ENCODE data around the gene ANKS1A. TPM values are rescaled to one million over a fixed set of nuclear protein-coding genes. Genes with fewer than 3 reads are reported as not detected.

ANKS1A gene
- total and polyA plus RNA-seq, 2 of the 4 experiments (the other 2 are of a cell fraction), result 7.2 to 7.5 TPM

DNA sequence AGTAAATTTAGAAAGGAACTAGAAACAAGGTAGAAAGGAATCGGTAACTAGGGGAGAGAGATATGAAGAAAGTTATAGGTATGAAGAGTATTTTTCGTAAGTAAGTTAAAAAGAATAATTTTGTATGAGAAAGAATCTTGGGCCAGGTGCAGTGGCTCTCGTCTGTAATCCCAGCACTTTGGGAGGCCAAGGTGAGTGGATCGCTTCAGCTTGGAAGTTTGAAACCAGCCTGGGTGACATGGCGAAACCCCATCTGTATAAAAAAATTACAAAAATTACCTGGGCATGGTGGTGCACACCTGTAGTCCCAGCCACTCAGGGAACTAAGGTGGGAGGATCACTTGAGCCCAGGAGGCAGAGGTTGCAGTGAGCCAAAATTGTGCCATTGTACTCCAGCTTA is 210.1 kb downstream of the ANKS1A start:
- Histone ChIP-seq H3K4me1 (ENCODE audit: control insufficient read depth, insufficient read depth, low read length) (peaks cover 4% of the 10 kb centered on the region), H3K23ac (ENCODE audit: low read depth, low read length) (no peak overlapping the region), H3K27ac (ENCODE audit: insufficient read depth, low read length) (no peak overlapping the region), H3K79me1 (ENCODE audit: low read depth in 1 of 2, low read length in 2 of 2) (no peaks in the 10 kb centered on the region), H2AK9ac (replicated peaks; ENCODE audit: low read depth, low read length, poor library complexity) (no peak overlapping the region), H3K9me3 (ENCODE audit: control insufficient read depth, insufficient read depth, low read length) (no peaks in the 10 kb centered on the region), H4K91ac (ENCODE audit: insufficient read depth, low read depth, low read length) (no peak overlapping the region), H2BK120ac (ENCODE audit: low read depth, low read length) (no peak overlapping the region), H2AFZ (replicated peaks; ENCODE audit: low read length, poor library complexity) (no peak overlapping the region), H3K4ac (ENCODE audit: low read depth, low read length) (no peak overlapping the region), H3K27me3 (ENCODE audit: control insufficient read depth, insufficient read depth, low read length) (no peaks in the 10 kb centered on the region), H3K14ac (replicated peaks; ENCODE audit: low read depth, low read length) (no peak overlapping the region), H3K18ac (ENCODE audit: low read depth, low read length) (no peak overlapping the region), H3K9ac (ENCODE audit: low read depth, low read length) (no peak overlapping the region), H3K56ac (ENCODE audit: extremely low read depth, insufficient read depth, low read length) (no peak overlapping the region), H4K5ac (ENCODE audit: low read depth, low read length) (no peak overlapping the region), H2AK5ac (ENCODE audit: low read depth, low read length) (no peak overlapping the region), H2BK5ac (ENCODE audit: low read depth, low read length, poor library complexity, severe bottlenecking) (no peak overlapping the region), H2BK15ac (ENCODE audit: low read depth, low read length) (no peak overlapping the region), H3K36me3 (ENCODE audit: control insufficient read depth, insufficient read depth, low read length) (no peaks in the 10 kb centered on the region), H3K9me1 (ENCODE audit: insufficient read depth, low read length) (no peaks in the 10 kb centered on the region), H4K8ac (ENCODE audit: low read depth in 2 of 2, low read length in 2 of 2) (no peak overlapping the region), H3K4me3 (ENCODE audit: insufficient read depth, low read depth, low read length) (no peak overlapping the region), H4K20me1 (ENCODE audit: insufficient read depth, low read length) (no peaks in the 10 kb centered on the region), H3K4me2 (ENCODE audit: low read depth, low read length) (no peak overlapping the region), H2BK20ac (ENCODE audit: low read depth, low read length) (no peak overlapping the region)
- WGBS, 2 experiments (ENCODE audit: extremely low coverage in 2 of 2, insufficient read length in 1 of 2), result 100% methylated on average over 2 of the region's 5 CpGs; no CpG with 5 or more reads in 1 of the 2 experiments
- ATAC-seq (ENCODE audit: low read depth) (no peak), DNase-seq (no peak)
- CTCF ChIA-PET, result no interaction called here
- intact Hi-C loops (cut with micrococcal nuclease) (no loop called here), in situ Hi-C loops (cut with MboI; ENCODE audit: low sequenced_read_pairs) (no loop called here), dilution Hi-C loops (cut with HindIII; ENCODE audit: low sequenced_read_pairs, unreplicated experiment) (no loop called here)
- no peak for TF ChIP-seq MAFK (IDR thresholded peaks at IDR 0.05; ENCODE audit: low read depth, low read length)
- TF ChIP-seq, protein P1, sequence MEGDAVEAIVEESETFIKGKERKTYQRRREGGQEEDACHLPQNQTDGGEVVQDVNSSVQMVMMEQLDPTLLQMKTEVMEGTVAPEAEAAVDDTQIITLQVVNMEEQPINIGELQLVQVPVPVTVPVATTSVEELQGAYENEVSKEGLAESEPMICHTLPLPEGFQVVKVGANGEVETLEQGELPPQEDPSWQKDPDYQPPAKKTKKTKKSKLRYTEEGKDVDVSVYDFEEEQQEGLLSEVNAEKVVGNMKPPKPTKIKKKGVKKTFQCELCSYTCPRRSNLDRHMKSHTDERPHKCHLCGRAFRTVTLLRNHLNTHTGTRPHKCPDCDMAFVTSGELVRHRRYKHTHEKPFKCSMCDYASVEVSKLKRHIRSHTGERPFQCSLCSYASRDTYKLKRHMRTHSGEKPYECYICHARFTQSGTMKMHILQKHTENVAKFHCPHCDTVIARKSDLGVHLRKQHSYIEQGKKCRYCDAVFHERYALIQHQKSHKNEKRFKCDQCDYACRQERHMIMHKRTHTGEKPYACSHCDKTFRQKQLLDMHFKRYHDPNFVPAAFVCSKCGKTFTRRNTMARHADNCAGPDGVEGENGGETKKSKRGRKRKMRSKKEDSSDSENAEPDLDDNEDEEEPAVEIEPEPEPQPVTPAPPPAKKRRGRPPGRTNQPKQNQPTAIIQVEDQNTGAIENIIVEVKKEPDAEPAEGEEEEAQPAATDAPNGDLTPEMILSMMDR (conservative IDR thresholded peaks at IDR 0.05; ENCODE audit: low read depth, low read length), result no peak
- TF ChIP-seq, protein P2, sequence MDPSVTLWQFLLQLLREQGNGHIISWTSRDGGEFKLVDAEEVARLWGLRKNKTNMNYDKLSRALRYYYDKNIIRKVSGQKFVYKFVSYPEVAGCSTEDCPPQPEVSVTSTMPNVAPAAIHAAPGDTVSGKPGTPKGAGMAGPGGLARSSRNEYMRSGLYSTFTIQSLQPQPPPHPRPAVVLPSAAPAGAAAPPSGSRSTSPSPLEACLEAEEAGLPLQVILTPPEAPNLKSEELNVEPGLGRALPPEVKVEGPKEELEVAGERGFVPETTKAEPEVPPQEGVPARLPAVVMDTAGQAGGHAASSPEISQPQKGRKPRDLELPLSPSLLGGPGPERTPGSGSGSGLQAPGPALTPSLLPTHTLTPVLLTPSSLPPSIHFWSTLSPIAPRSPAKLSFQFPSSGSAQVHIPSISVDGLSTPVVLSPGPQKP (IDR thresholded peaks at IDR 0.05; ENCODE audit: borderline replicate concordance, low read depth, low read length), result no peak
- TF ChIP-seq FOS (IDR thresholded peaks at IDR 0.05; ENCODE audit: low read depth, low read length), result no peak
- TF ChIP-seq MXI1 (IDR thresholded peaks at IDR 0.05; ENCODE audit: borderline replicate concordance, low read depth, low read length), result no peak
- TF ChIP-seq BHLHE40 (IDR thresholded peaks at IDR 0.05; ENCODE audit: low read depth, low read length), result no peak
- TF ChIP-seq CEBPB (IDR thresholded peaks at IDR 0.05; ENCODE audit: low read depth, low read length), result no peak
- TF ChIP-seq, protein P3, sequence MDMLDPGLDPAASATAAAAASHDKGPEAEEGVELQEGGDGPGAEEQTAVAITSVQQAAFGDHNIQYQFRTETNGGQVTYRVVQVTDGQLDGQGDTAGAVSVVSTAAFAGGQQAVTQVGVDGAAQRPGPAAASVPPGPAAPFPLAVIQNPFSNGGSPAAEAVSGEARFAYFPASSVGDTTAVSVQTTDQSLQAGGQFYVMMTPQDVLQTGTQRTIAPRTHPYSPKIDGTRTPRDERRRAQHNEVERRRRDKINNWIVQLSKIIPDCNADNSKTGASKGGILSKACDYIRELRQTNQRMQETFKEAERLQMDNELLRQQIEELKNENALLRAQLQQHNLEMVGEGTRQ (IDR thresholded peaks at IDR 0.05; ENCODE audit: low read depth, low read length), result no peak
- TF ChIP-seq RFX5 (IDR thresholded peaks at IDR 0.05; ENCODE audit: low read depth, low read length), result no peak
- TF ChIP-seq NFE2L2 (IDR thresholded peaks at IDR 0.05; ENCODE audit: low read depth, low read length), result no peak
- TF ChIP-seq POLR2A (IDR thresholded peaks at IDR 0.05; ENCODE audit: low read depth, low read length), result no peak
- no peak for TF ChIP-seq RAD21 (IDR thresholded peaks at IDR 0.05; ENCODE audit: low read length)
- no peak for TF ChIP-seq MAZ (IDR thresholded peaks at IDR 0.05; ENCODE audit: borderline replicate concordance, low read depth, low read length)
- no peak for TF ChIP-seq CHD1 (IDR thresholded peaks at IDR 0.05; ENCODE audit: low read depth, low read length)
- TF ChIP-seq RCOR1 (IDR thresholded peaks at IDR 0.05; ENCODE audit: insufficient replicate concordance, low read length), result no peak
- TF ChIP-seq SMC3 (IDR thresholded peaks at IDR 0.05; ENCODE audit: low read depth, low read length), result no peak
- POLR2A ChIA-PET (ENCODE audit: unreplicated experiment), result no interaction called here
- no TSS peak for BruUV-seq (replicated peaks)

Data from IMR-90 (cell line).